Measurements from ENCODE around the gene OR6S1.

GRCh38 chr14:20675669-20676068 lies 34.2 kb upstream of the OR6S1 start:
- TF ChIP-seq ATF2 (CRISPR knock-in tag; IDR thresholded peaks at IDR 0.05; ENCODE audit: borderline replicate concordance, low read depth) (no peak), CTCF (IDR thresholded peaks at IDR 0.05) (no peak), TCF7 (CRISPR knock-in tag; IDR thresholded peaks at IDR 0.05; ENCODE audit: low read depth) (no peak), PREB (CRISPR knock-in tag; IDR thresholded peaks at IDR 0.05; ENCODE audit: borderline replicate concordance) (no peak), ZNF138 (CRISPR knock-in tag; conservative IDR thresholded peaks at IDR 0.05) (no peak), MAX (CRISPR knock-in tag; IDR thresholded peaks at IDR 0.05) (no peak), SOX15 (CRISPR knock-in tag; IDR thresholded peaks at IDR 0.05) (no peak), HMGXB4 (CRISPR knock-in tag; IDR thresholded peaks at IDR 0.05) (no peak), SP1 (CRISPR knock-in tag; conservative IDR thresholded peaks at IDR 0.05) (no peak), ZNF232 (CRISPR knock-in tag; IDR thresholded peaks at IDR 0.05) (no peak), USF2 (CRISPR knock-in tag; IDR thresholded peaks at IDR 0.05) (no peak), ATF6 (CRISPR knock-in tag; IDR thresholded peaks at IDR 0.05) (no peak), CREM (CRISPR knock-in tag; IDR thresholded peaks at IDR 0.05) (no peak), SMAD4 (CRISPR knock-in tag; IDR thresholded peaks at IDR 0.05) (no peak)
